CD4-positive, alpha-beta T cell treated with Interleukin-2 at 100 ng/mL for 4 hours (primary cell): ENCODE measurements around the gene CCDC185.

Experiments used
- DNase-seq: peaks from one replicate; pipeline ENCODE4 v3.0.0-alpha.2; 2020; ENCODE audit warnings: low spot score

The CCDC185 gene

GRCh38 chr1:223430236-223430635 lies 37.0 kb downstream of the CCDC185 start:
- no peak for DNase-seq

- DNase-seq = no peak
Observed at GRCh38 chr1:223437151-223437550, 43.9 kb downstream of the CCDC185 start.

- DNase-seq = no peak
Observed at GRCh38 chr1:223443397-223443796, 50.2 kb downstream of the CCDC185 start.

- DNase-seq = no peak
Observed at GRCh38 chr1:223444411-223444810, 51.2 kb downstream of the CCDC185 start.
